GM19239 (cell line): ENCODE measurements around the gene ZBED3.
"Not testable (repeated sequence)": the region's sequence is repeated elsewhere in the genome, so short reads cannot be mapped to it uniquely, and the experiment has no call there.

Experiments used
- DNase-seq: peaks from one replicate; pipeline ENCODE4 v3.0.0; 2011; ENCODE audit warnings: low spot score; ENCODE audit not compliant: insufficient read length
- FAIRE-seq: peaks from 2 replicates; lab custom pipeline; 2011; peaks lifted over from hg19 to GRCh38; lab: Jason Lieb, UNC

The ZBED3 gene

GRCh38 chr5:77080479-77080878 is 6.6 kb downstream of the ZBED3 start:
- FAIRE-seq, DNase-seq: not testable (repeated sequence)

GRCh38 chr5:77077829-77078176 is 9.3 kb downstream of the ZBED3 start:
- DNase-seq (no peak), FAIRE-seq (no peak)

GRCh38 chr5:77076961-77077828 is 9.9 kb downstream of the ZBED3 start:
- peak; percentile 84 for DNase-seq

GRCh38 chr5:77074745-77075144 is 12.3 kb downstream of the ZBED3 start:
- FAIRE-seq (no peak), DNase-seq (no peak)

More at GRCh38 chr5:77076961-77077828, 9.9 kb downstream of the ZBED3 start:
- no peak for FAIRE-seq

- DNase-seq: no peak
- FAIRE-seq: no peak
Observed at GRCh38 chr5:77073667-77074066, 13.4 kb downstream of the ZBED3 start.

GRCh38 chr5:77066823-77067442 is 20.2 kb downstream of the ZBED3 start:
- peak; percentile 82 for FAIRE-seq
- no peak for DNase-seq

GRCh38 chr5:77066184-77066583 is 20.9 kb downstream of the ZBED3 start:
- DNase-seq (no peak), FAIRE-seq (peak; percentile 70)

- DNase-seq (no peak), FAIRE-seq (no peak)
Observed at GRCh38 chr5:77065256-77065655, 21.8 kb downstream of the ZBED3 start.

- FAIRE-seq: no peak
- no peak for DNase-seq
Observed at GRCh38 chr5:77064040-77064439, 23.0 kb downstream of the ZBED3 start.

- FAIRE-seq (peak; percentile 18), DNase-seq (no peak)
Observed at GRCh38 chr5:77046416-77047073, 40.5 kb downstream of the ZBED3 start.

GRCh38 chr5:77035950-77036349 is 51.1 kb downstream of the ZBED3 start:
- DNase-seq (no peak), FAIRE-seq (no peak)

GRCh38 chr5:77033338-77033737 is 53.7 kb downstream of the ZBED3 start:
- FAIRE-seq: no peak
- DNase-seq: no peak

- DNase-seq: no peak
- FAIRE-seq: no peak
Observed at GRCh38 chr5:77032635-77033034, 54.5 kb downstream of the ZBED3 start.

- FAIRE-seq: no peak
Observed at GRCh38 chr5:77031891-77032290, 55.2 kb downstream of the ZBED3 start.

GRCh38 chr5:77030097-77031071 is 56.7 kb downstream of the ZBED3 start, which contains the start of gene AGGF1:
Gene AGGF1, plus strand, starts transcription at chr5:77030404. Its CDS starts 363 bp downstream, at chr5:77030767.
- DNase-seq: peak; percentile 83
- peak; percentile 99 for FAIRE-seq

More at GRCh38 chr5:77031891-77032290, 55.2 kb downstream of the ZBED3 start:
- DNase-seq: no peak

- FAIRE-seq: no peak
- DNase-seq: no peak
Observed at GRCh38 chr5:77029376-77029885, 57.7 kb downstream of the ZBED3 start.

GRCh38 chr5:77028631-77029375 is 58.3 kb downstream of the ZBED3 start:
- FAIRE-seq: no peak
- DNase-seq: no peak

GRCh38 chr5:77024490-77024889 is 62.6 kb downstream of the ZBED3 start:
- FAIRE-seq (no peak), DNase-seq (no peak)
